HG03025 (cell line): ENCODE data around the gene MYO18B.
"Not testable (repeated sequence)": the region's sequence is repeated elsewhere in the genome, so short reads cannot be mapped to it uniquely, and the experiment has no call there.

Experiments
- ATAC-seq: cut with Tn5 transposase; IDR thresholded peaks from one replicate; pipeline ENCODE4 v1.9.1; 2021; ENCODE audit warnings: mild to moderate bottlenecking, moderate library complexity; ENCODE audit not compliant: unreplicated experiment, low FRiP score

Gene MYO18B

DNA sequence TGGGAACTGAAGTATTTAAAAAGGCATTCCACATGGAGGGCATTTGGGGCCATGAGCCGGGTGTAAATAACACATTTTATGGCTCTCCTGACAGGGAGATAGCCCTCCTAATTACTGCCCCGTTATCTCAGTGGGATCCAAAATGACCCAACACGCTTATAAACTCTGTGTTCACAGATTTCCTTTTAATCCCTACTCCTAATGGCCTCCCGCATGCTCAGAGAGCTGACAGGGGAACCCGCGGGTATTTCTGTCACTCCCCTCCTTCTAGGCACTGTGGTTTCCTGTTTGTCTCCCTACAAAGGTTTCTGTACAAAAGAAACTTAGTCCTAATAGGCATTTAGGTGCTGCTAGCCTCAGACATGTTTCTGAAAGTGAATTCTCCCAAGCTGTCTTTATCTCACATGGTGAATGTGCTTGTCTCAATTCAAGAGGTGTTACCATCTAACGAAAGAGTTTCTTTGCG, 224.5 kb downstream of the MYO18B start:
- ATAC-seq: no peak

DNA sequence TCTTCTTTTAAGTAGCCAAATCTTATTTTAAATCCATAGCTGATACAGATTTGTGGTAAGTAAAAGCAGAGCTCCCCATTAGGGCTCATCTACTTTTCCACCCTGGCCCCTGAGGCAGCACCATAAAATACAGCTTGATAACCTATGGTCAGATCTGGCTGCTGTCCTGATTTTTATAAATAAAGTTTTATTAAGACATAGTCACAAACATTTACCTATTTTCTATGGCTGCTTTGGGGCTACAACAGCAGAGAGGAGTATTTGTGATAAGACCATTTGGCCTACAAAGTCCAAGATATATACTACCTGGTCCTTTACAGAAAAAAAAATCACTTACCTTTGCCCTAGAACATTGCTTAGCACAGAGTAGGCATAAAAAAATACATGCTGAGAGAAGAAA, 227.3 kb downstream of the MYO18B start:
- ATAC-seq: no peak

DNA sequence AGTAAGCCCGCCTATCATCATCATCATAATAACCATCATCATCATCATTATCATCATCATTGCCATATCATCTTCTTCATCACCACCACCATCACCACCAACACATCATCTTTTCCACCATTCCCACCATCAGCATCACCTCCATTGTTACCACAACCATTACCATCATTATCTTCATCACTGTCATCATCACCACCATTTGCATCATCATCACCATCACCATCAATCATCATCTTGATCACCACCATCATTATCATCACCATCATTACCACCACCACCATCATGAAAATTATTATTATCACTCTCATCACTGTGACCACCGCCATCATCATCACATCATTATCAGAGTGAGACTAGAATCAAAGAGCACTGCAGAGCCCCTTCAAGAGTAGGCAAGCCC, 227.9 kb downstream of the MYO18B start:
- no peak for ATAC-seq

DNA sequence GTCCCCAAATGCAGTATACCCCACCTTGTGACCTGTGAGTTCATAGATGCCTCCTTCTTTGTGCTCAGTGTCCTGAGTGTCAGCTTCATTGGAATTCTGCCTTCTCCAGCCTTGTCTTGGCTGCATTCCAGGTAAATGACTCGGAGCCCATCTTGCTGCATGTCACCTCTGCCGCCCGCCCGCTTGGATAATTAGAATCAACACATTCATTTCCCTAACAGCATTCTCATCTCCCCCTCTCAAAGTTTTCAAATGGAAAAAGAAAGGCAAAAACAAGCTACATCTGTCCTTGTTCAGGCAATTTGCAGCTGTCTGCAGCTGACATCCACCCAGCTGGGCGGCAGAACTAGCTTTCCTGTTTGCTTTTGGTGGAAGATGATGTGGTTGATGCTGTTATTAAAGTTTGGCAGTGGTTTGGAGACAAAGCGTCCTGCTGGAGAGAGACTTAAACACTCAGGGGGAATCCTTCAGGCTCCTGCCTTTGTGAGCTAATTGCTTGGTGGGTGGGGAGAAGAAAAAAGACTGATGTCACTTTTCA, 228.5 kb downstream of the MYO18B start:
- no peak for ATAC-seq

GRCh38 chr22:25970999-25971811, 229.2 kb downstream of the MYO18B start:
- ATAC-seq: no peak

DNA sequence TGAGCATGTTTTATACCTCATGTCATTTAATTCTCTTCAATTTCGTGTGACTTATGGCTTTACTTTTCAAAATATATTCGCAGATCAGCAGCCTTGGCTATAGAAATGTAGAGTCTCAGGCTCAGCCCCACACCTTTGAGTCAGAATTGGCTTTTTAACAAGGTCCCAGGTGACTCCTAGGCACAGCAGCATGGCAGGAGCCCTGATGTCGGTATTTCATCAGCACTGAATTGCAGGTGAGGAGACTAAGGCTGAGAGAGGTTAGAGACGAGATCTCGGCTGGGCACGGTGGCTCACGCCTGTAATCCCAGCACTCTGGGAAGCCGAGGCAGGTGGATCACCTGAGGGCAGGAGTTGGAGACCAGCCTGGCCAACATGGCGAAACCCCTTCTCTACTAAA, 230.4 kb downstream of the MYO18B start:
- no peak for ATAC-seq

DNA sequence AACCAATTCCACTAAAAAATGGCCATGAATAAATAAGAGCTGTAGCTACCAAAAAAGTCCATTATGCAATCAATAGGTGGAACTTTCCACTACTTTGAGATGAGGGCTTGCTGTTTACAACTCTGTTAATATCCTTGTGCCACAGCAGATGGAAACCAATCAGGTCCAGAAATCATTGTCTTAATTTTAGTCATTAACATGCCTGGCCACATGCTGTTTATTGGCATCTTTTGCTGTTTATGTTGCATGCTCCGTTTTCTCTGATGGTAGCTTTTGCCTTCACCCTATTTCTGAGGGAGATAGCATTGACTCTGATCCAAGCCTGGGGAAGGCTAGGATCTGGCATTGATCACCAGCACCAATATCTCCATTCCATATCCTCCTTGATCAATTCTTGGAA, 234.4 kb downstream of the MYO18B start:
- no peak for ATAC-seq

DNA sequence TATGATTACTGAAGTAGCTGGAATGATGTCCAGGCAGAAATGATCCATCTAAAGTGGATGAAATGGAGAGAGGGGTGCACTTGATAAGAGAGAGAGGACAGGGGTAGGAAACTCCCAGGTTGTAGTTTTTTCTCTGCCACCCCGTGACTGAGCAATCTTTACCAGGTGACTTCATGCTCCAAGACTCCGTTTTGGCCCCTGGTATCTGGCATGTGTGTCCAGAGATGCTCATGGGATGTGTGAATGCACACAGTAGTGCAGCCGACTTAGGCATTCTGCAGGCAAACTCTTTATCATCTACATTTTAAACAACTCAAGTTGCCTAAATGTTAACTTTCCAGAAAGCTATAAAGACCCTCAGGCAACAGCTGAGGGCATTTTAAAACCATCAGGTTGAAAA, 238.0 kb downstream of the MYO18B start:
- ATAC-seq: no peak

DNA sequence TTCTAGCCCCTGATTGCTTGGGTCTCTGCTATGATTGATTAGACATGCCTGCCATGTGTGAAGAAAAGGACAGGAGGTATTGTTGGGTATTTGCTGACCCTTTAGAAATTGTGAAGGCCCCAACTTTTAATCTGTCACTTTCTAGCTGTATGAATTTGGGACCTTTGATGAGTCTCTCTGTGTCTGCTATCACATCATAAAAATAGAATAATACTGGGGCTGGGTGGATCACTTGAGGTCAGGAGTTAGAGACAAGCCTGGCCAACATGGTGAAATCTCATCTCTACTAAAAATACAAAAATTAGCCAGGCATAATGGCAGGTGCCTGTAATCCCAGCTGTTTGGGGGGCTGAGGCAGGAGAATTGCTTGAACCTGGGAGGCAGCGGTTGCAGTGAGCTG, 242.9 kb downstream of the MYO18B start:
- not testable (repeated sequence) for ATAC-seq

DNA sequence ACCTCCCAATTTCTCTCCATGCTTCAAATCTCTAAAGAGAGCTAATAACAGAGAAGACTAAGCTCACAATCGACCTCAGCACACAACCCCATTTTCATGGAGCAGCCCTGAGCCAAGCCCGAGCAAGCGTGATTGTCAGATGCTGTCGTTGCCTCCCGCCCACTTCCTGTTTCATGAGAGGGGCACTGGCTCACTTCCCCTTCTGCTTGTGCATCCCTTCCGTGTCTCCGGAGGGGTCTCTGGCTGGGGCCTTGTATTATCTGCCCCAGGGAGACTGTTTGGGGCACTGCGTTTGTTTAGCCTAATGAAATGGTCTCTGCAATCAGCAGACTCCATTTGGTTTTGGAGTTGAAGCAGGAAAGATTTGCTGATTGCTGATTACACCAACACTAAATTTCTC, 246.0 kb downstream of the MYO18B start:
- no peak for ATAC-seq

- ATAC-seq: no peak
These were observed 249.0 kb downstream of the MYO18B start for GRCh38 chr22:25990940-25991339.

DNA sequence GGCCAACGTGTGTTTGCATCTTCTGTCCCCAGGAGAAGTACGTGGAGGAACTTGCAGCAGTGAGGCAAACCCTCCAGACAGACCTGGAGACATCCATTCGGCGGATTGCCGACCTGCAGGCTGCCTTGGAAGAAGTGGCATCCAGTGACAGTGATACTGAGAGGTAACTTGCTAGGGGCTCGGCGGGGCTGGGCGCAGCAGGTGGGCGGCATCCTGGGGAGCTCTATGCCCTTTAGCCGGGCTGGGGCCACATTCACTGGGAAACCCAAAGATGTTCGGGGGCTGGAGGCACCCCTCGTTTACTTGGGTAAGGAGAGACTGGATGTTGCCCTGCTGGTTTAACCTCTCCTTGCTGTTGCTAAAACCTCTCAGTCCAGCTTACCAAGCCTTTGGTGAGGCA, 250.3 kb downstream of the MYO18B start:
- no peak for ATAC-seq

DNA sequence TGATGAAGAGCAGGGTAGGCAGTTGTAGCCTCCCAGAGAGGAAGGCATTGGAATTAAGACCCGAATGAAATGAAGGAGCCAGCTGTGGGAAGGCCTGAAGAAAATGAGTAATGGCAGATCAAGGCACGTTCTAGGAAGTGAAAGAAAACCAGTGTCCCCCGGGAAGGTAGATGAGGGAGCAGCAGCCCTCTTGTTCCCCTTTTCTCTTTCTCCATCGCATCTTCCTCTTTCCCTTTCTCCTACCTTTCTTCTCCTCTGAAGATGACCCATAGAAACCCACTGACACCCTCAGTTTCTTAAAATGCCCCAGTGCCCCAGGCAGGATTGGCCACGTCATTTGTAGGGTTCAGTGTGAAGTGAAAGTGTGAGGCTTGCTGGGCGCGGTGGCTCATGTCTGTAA, 254.7 kb downstream of the MYO18B start:
- ATAC-seq: no peak

DNA sequence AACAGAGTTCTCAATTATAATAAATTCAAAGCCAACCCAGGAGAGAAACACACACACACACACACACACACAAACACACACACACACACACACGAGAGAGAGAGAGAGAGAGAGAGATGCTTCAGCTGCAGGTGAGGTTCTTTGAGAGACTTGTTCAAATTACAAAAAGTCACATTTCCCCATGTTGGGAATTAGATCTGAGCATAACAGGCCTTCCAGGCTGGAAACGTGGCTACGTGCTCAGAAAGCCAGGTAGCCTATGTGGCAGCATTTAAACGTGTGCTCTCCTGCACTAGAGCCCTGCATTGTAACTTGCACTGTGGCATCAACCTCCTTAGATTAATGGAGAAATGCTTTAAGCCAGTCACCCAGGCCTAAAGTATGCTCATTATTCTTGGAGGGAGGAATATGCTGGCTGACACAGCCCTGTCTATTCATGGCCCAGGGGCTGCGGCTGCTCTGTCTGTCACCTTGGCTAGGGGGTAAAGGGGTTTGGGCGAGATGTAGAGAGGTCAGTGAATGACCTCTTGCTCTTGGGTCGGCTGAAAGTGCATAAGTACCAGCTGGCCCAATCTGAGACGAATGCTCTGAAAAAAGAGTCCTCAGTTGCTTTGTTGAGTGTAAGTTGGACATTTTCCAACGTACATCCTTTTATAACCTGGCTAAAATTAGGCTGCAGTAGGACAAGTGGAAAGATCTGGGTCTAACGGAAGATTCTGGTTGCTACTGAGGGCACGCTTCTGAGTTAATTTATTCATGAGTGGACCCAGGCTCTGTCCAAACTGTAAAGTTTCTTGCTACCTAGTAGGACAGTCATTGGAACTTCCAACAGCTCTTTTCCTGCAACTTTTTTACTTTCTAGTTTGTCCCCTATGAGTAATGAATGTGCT, 256.1 kb downstream of the MYO18B start:
- ATAC-seq: no peak

- no peak for ATAC-seq
These were observed 260.5 kb downstream of the MYO18B start for GRCh38 chr22:26002456-26002855.

GRCh38 chr22:26004477-26004876, 262.5 kb downstream of the MYO18B start:
- ATAC-seq: no peak

GRCh38 chr22:26008587-26008986, 266.6 kb downstream of the MYO18B start:
- no peak for ATAC-seq

DNA sequence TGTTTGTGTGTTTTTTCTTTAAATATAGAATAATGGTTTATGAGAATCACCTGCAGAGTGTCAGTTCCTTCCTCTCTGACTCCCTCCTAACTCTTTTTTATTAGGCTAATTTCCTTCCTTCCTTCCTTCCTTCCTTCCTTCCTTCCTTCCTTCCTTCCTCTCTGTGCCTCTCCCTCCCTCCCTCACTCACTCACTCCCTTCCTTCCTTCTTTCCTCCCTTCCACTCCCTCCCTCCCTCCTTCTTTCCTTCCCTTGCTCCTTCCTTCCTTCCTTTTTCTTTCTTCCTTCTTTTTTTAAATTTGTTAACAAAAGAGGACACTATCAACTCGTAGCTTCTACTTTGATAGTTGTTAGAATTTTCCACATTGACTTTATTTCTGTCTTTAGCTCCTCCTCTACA, 274.9 kb downstream of the MYO18B start:
- no peak for ATAC-seq

DNA sequence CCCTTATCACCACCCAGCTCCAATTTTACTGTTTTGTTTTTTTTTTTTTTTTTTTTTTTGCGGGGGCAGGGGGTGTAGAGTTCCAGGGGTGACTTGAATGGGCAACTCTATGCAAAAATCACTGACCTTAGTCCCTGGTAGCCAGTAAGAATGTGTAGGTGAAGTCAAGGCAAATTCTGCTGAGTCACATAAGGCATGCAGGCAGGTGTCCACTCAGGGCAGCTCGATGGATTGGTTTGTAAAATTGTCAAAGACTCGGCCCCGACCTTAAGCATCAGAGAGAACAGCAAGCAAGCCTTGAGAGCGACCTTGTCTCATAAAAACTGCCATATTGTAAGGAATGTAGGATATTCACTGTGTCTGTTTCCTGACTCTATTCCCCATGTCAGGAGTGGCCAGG, 275.9 kb downstream of the MYO18B start:
- ATAC-seq: no peak

GRCh38 chr22:26019596-26019995, 277.6 kb downstream of the MYO18B start:
- ATAC-seq: no peak

- no peak for ATAC-seq
These were observed 279.5 kb downstream of the MYO18B start for GRCh38 chr22:26021516-26021915.
